ENCODE measurements around the gene DBNDD1. TPM values are rescaled to one million over a fixed set of nuclear protein-coding genes. Genes with fewer than 3 reads are reported as not detected.
A peak's percentile ranks its signal among the peaks of the same experiment; 100 is the strongest.
"Not testable (repeated sequence)": the region's sequence is repeated elsewhere in the genome, so short reads cannot be mapped to it uniquely, and the experiment has no call there.

Gene DBNDD1
- polyA plus RNA-seq, 5 donors, result 5.2 to 10.3 (median 7.8) TPM

DNA sequence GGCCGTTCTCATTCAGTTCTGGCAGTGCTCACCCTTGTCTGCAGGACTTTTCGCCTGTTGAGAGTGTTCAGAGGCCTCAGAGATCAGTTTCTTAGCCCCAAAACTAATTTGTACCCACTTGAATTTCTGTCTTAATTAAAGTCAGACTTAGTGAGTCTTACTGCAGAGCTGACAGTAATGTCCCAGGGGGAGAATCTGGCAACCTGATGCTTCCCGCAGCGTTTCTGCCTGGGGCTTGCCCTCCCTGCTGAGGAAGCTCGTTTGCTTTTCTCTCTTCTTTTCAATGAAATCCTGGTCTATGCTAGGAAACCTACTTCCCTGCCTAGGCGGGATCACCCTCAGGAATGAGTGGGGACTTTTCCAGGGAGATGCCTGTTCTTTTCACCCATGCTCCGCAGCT, 25.3 kb downstream of the DBNDD1 start:
- no peak for DNase-seq

DNA sequence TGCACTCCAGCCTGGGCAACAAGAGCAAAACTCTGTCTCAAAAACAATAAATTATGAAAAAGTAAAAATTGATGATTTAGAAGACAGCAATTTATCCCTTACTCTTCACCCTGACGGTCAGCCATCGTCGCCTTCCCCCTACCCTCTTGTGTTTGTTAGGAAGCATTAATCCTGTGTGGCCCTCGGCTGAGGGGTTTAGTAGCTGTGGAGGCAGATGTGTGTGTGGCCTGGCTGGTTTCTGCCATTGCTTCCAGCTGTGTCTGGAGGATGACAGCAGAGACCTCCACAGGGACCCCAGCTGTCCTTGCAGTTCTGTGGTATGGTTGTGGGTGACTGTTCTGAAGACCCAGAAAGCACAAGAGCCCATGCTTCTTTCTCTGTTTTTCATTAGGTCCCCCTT, 25.9 kb downstream of the DBNDD1 start:
- no peak for DNase-seq

DNA sequence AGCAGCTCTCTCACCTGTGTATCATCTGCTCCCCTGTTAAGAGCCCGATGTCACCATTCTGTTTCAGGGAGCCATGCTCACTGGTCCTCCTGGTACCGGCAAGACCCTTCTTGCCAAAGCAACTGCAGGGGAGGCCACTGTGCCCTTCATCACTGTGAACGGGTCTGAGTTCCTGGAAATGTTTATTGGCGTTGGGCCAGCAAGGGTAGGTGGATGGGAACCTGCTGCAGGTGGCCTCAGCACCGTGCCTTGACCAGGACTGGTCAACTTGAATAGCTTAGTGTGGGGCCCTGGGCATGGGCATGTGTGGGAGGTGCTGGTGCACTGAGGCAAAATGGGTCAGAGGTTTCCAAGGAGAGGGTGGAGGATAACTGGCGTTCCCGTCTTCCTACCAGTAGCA, 28.5 kb downstream of the DBNDD1 start:
- no peak for DNase-seq

DNA sequence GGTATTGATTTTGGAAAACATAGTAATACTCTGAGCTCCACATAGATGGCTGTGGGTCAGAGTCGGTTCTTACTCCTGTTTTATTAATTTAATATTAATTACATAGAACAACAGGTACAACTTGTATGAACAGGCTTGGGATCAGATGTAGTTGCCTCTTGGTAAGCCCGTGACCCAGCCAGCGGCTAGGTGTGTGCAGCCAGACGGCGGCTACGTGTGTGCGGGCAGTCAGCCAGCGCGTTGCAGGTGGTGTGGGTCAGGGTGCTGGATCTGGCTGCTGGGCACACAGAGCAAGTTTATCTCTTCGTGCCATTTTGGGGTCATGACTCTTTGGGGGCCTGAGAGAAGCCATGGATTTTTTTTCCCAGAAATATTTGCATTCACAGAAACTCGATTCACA, 30.3 kb downstream of the DBNDD1 start:
- DNase-seq, result no peak

DNA sequence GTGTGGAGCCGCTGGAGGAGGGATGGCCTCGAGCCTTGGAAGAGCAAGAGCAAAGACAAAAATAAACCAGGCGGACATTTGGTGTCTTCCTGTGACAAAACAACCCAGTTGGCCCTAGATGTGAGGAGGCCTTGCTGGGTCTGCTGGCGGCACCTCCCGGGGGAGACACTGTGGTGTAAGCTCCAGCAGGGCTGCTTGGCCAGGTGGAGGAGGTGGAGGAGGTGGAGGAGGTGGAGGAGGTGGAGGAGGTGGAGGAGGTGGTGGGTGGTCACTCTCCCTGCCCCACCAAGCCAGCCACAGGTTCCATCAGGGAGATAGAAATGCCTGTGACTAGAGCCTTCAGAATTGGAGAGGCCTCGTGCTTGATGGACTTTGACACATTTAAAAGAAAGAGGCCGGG, 32.1 kb downstream of the DBNDD1 start:
- no peak for DNase-seq

DNA sequence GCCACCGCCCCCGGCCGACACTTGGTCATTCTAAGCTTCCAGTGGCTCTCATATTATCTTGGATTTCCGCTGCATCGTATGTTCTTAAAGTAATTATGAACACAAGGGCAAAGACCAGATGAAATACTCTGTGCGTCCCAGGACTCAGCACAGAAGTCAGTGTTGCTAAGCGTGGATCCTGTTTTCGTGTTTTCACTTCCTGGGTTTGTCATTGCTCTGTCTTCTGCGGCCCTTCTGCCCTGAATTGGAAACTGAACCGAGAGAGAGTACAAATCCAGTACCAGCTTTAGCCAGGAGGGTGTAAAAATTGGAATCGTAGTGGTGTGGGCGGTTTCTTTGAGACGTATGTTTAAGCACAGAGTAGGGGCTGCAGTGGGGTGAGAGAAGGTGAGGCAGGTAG, 32.7 kb downstream of the DBNDD1 start:
- DNase-seq, result no peak

DNA sequence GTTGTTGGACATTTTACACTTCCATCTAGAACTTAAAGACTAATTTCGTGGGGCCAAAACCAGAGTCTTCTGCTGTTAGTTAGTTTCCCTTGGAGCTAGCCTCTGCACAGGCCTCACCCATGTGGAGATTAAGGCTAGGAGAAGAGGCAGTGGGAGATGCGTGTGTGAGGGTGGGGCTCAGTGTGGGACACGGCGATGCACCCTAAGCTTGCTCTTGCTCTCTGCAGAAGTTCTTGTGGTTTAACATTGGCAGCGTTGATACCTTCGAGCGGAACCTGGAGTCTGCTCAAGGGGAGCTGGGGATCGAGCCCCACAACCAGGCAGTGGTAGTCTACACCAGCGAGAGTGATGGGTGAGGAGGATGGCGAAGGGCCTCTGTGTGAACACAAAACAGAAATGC, 34.0 kb downstream of the DBNDD1 start:
- no peak for DNase-seq

DNA sequence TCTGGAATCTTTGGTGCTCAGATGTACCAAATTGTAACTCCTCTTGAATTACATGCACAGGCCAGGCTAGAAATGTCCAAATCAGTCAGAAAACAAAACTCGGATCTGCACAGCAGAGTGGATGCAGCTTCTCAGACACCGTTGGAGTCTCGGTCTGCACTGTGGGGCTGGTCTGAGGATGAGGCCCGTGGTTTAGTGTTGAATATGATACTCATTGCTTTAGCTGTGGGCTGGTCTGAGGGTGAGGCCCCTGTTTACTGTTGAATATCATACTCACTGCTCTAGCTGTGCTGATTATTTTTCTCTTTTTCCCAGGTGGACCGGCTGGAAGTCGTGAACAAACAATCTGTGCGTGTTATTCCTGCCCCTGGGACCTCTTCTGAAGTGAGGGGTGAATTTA, 35.0 kb downstream of the DBNDD1 start:
- DNase-seq, result no peak

DNA sequence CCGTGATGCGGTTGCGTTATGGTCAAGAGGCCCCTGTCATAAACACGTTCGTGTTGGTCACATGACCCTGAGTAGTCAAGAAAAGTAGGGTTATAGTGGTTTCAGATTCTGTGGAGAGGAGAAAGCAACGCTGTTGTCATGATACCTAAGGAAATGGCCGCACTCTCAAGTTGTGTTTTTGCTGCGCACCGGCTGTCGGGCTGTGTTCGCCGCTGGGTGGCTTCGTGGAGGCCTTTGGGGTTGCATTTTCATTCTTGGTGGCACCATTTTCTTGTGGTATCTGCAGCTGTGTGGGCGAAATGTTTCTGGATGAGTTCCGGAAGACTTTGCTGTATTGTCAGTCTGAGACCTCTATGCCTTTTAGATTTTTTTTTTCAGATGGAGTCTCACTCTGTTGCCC, 35.7 kb downstream of the DBNDD1 start:
- DNase-seq, result no peak

DNA sequence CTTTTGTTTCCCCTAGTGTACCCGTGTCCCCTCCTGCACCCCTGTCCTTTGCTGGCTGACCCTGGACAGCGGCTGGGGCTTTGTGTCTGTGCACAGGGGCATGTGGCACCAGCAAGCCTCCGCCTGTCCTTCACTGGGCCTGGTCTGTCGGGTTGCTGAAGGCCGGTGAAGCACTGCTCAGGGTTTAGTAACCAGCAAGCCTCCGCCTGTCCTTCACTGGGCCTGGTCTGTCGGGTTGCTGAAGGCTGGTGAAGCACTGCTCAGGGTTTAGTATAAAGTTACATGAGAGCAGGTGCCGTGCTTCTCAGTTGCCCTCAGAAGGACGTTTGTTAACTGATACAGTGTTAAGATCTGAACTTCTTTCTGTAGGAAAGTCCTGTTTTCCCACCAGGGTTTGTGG, 36.9 kb downstream of the DBNDD1 start:
- no peak for DNase-seq

DNA sequence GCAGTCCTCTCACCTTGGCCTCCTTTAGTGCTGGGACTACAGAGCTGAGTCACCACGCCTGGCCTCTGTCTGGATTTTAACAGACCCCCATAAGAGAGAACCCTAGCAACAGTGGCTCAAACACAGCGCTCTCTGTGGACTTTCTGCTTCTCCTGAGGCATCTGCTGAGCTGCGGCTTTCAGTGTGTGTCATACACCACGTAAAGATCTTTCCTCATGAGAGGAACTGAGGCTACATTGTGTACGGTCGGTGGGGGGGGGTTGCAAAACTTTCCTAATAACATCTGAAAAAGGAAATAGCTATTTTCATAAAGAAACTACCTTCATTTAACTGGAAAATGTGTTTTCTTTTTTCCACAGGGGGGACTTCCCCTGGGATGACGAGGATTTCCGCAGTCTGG, 37.8 kb downstream of the DBNDD1 start:
- DNase-seq, result no peak

DNA sequence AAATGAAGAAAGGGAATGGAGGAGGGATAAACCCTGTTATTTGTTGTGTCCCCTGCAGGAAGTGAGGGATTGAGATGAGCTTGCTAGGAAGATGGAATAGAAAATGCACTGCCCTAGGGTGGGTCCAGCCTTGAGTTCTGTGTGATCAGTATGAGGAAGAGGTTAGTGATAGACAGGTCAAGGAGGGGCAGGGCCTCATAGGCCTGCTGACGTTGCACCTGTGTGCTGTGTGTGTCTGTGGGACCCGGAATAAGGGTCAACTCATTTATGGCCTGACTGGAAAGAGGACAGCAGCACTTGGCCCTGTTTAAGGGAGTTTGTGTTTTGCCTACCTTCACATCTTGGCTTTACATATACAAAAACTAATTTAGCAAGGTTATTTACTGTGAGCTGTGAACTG, 44.4 kb downstream of the DBNDD1 start:
- no peak for DNase-seq

DNA sequence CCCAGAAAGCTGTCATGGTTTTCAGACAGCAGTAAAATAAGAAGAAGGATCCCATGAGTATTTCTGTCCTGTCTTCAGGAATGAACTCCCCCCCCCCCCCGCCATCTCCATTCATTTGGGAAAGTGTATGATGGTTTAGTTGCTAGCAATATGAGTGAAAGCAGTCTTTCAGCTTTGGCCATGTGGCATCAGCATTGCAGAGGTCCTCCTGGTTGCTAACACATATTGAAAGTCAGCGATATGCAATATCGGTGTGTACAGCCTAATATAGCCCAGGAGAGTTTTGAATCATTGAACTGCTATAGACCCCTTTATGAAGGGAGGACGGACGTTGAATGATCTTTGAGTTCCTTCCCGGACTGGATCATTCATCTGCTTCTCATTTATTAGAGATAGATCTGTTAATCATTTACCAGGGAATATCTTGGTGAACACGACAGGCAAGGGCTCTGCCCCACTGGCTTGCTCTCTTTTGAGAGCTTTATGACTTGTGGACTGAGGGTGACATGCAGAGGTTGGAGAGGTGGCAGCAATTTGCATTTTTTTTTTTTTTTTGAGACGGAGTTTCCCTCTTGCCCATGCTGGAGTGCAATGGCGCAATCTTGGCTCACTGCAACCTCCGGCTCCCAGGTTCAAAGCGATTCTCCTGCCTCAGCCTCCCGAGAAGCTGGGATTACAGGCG, 45.5 kb downstream of the DBNDD1 start:
- DNase-seq, result no peak

DNA sequence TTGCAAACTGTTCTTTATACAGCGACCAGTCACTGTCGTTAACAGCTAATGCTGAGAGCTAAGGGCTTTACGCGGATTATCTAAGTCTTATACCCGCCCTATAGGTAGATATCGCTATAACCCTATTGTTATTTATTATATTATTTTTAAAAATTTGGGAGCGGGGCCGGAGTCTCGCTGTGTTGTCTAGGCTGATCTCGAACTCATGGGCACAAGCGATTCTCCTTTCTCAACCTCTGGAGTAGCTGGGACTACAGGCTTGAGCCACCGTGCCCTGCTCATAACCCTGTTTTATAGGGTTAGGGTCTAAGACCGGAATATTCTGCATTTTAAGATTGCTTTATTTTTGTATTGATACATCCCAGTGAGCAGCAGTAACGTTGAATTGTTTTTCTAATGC, 46.0 kb downstream of the DBNDD1 start:
- DNase-seq, result no peak

DNA sequence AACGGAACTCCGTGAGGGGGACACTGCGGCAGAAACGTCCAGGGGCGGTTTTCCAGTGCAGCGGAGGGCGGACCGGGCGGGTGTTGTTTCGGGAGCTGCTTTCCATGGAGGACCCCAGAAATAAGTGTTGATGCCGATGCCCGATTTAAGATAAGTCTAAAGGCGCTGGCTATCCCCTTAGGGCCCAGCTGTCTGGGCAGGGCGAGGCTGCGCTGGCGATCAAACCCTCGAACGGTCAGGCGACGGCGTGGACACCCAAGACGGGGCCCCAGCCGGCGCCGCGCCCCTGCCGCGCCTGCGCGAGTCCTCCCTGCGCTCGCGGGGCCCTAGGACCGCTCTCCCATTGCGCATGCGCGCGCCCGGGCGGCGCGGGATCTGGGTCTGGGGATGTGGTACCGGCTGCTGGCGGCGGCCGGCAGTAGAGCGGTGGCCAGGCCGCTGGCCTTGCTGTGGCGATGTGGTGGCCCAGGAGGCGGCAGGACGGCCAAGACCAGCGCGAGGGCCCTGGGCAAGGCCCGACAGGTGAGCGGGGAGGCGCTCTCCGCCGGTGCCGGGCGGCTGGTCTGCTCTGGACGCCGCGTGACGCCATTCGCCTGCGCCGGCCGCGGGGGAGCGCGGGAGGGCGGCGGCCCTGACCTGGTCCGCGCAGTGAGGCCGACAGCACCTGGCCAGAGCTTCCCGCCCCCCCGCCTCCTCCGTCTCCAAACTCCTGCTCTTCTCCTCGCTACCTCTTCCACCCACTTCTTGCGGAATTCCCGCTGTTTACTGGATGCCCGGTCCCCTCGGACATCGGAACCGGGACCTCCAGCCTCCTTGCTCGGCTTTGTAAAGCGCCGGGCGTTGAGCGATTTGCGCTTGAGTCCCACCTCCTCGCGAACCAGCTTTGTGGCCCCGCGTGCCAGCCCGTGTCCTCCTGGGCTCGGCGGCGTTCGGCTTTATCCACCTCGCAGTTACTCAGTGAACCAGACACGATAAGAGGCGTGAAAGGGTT, 46.7 kb downstream of the DBNDD1 start:
- DNase-seq, result peak; percentile 93

DNA sequence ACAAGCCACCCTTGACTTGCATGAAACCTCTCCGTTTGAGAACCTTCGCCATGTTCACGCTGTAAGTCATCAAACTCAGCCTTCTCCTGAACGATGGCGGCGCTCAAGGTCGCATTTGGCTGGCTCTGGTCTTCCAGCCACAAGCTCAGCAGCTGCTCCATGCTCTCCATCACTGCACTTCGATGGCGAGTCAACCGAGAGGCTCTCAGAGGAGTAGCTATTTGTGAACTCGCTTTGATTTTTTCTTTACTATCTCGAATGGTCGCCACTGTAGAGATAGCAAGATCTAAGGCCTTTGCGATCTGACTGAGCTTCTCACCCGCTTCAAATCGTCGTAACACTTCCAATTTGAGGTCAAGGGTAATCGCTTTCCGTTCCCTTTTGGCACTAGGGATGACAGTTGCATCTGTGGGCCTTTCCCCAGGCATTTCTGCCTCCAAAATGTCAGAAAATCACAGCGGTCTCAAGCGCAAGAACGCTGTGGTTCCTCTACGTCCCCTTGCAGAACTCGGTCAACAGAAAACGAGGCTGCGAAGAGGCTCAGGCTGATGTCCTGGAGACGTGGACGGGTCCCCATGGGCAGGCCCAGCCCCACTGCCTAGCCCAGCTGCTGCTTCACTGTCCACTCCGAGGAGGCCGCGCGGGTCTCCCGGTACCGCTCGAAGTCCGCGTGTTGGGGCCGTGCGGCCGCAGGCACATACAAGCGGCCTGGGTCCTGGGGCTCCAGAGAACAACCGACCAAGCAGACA, 47.6 kb downstream of the DBNDD1 start:
- DNase-seq, result no peak

DNA sequence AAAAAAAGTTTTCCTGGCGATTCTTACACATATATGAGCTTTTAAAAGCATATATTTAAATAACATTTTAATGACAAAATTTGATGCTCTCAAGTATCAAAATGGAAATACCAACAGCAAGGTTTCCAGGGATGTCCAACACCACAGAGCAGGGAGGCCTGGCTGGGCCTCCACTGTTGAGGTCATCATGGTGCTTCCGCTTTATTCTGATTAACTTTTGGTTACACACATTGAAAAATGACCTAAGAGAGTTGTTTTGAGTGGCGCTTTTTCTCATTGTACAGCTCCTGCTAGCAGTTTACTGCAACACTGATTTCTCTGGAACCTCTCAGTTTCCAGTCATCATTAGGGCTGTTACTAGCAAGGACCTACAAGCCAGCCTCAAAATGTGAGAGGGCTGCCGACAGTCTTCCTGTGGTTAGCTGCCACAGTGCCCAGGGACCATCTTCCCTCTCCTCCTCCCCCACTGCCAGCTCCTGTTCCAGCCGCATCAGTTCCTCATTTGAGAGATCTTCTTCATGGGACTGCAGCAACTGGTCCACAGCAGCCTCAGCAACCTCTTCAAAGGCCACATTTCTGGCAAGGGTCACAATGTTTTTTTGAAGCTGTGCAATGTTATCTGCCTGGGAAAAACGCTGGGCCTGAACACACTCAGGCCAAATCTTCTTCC, 49.4 kb downstream of the DBNDD1 start:
- DNase-seq, result no peak

DNA sequence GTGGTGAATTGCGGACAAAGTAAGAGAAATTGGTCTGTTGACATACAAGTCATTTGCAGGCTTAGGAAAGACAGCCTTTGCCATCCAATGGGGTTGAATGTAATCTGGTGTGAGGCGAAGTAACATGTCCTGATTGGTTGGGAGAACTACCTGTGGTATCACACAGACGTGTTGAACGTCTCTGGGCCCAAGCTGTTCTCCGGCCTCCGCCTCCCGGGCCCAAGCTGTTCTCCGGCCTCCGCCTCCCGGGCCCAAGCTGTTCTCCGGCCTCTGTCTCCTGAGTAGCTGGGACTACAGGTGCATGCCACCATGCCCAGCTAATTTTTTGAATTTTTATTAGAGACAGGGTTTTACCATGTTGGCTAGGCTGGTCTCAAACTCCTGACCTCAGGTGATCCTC, 51.2 kb downstream of the DBNDD1 start:
- not testable (repeated sequence) for DNase-seq

DNA sequence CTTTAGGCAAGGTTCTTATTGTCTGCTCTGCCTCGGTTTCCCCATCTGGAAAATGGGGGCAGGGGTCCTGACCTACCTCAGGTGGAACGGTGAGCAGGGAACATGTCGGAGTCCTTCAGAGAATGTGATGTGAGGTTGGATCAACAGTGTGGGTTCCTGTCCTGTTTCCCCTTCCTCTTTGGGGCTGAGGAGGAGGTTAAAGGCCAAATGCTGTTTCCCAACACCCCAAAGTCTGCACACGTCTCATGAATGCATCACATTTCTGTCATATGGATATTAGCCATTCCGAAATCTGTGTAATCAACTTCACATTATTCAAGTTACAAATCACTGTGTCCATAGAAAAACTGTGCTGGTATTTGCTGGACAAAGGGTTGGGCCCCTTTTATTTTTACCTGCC, 51.8 kb downstream of the DBNDD1 start:
- DNase-seq, result not testable (repeated sequence)

DNA sequence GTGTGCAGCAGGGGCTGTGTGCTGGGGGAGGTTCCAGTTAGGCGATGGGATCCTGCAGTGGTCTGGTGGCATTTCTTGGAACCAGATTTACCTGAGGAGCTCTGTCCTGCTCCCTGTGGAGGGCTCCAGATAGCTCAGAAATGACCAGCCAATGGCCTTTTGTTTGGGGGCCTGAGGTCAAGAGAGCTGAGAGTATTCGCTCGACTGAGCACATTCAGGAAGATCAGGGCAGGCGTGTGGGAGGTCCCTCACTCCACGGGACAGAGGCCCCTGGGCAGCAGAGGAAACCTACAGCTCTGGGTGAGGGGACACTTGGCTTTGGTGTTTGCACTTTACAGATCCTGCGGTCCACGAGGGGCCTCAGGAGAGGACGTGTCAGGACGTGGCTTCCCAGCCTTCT, 52.5 kb downstream of the DBNDD1 start:
- DNase-seq, result no peak

DNA sequence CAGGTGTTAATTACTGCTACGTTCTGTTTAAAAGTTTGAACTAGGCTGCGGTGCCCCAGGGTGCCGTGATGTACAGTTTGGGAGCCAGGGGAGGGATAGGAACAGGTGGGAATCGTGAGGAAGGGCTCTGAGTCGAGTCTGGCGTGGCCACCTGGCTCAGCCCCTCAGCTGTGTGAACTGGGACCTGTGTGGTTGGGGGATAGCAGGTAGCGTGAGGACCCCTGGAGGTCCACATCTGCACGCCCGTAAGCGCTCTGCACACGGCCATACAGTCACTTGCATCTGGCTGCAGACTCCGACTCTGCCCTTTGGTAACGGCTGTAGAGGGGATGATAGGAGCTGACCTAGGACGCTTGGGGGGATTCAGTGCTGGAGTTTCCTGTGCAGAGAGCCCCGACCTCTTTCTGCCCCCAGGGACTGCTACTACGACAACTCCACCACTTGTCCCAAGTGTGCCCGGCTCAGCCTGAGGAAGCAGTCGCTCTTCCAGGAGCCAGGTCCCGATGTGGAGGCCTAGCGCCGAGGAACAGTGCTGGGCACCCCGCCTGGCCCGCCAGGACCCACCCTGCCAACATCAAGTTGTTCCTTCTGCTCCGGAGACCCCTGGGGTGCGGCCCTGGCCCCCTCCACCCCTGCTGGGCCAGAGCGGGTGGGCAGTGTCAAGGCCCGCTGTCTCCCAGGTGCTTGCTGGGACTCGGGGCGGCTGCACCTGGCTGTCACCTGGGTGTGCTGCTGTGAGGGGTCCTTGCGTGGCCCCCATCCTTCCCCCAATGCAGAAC, 53.6 kb downstream of the DBNDD1 start:
- no peak for DNase-seq

All from right lung (tissue), 5 donors.